Left ventricle myocardium inferior (tissue), 1 donor: ENCODE results near the gene DIMT1. TPM values are rescaled to one million over a fixed set of nuclear protein-coding genes. Genes with fewer than 3 reads are reported as not detected.

ENCODE experiments used
- DNase-seq: peaks from one replicate; pipeline ENCODE4 v3.0.0-alpha.2; 2020
- H3K27ac ChIP-seq: fragments of 200-600 bp; replicated peaks from 2 replicates; pipeline ENCODE4 v1.8.0; 2021
- H3K27me3 ChIP-seq: fragments of 200-600 bp; 2 replicates; pipeline ENCODE4 v1.8.0; 2021; ENCODE audit warnings: low read depth
- H3K36me3 ChIP-seq: fragments of 200-600 bp; 2 replicates; pipeline ENCODE4 v1.8.0; 2021
- H3K4me1 ChIP-seq: fragments of 200-600 bp; 2 replicates; pipeline ENCODE4 v1.8.0; 2021
- H3K4me3 ChIP-seq: fragments of 200-600 bp; 2 replicates; pipeline ENCODE4 v1.8.0; 2021; ENCODE audit warnings: mild to moderate bottlenecking, moderate library complexity
- H3K9me3 ChIP-seq: fragments of 200-600 bp; replicated peaks from 2 replicates; pipeline ENCODE4 v1.8.0; 2021
- CTCF ChIP-seq: fragments of 200-600 bp; IDR thresholded peaks from 2 replicates; pipeline ENCODE4 v1.8.0; 2021; ENCODE audit warnings: antibody characterized with exemption, mild to moderate bottlenecking, borderline replicate concordance
- intact Hi-C: fragments of 100-400 bp; cut with micrococcal nuclease; formaldehyde crosslinking; loops from one replicate; pipeline ENCODE4 v1.11.0; 2022
- long read RNA-seq: library from polyadenylated mRNA; unstranded; transcript quantifications from one replicate; pipeline ENCODE4 v2.0.0, GENCODE V29; 2021
- total RNA-seq: library from RNA; stranded (reverse); fragmentation: NEBNext Ultra II Directional; extraction: Animal tissue kit (Norgen Biotek cat#: 25700); gene quantifications from one replicate; pipeline ENCODE4 v1.2.1, GENCODE V29; 2021
- donor health status: DM: no; HTN: yes; CAD: no; lungs with severe emphysema.

DIMT1 gene
- total RNA-seq: 16.9 TPM
- long read RNA-seq, transcript DIMT1-201 (12 exons, 2,859 nt): major isoform, 20 of 27 reads
- long read RNA-seq, partial matches to known transcripts: 1 of 27 reads
- long read RNA-seq, other reads (novel, unspliced or antisense): 5 of 27 reads

GRCh38 chr5:62403411-62404250 lies at the start of gene DIMT1:
Gene DIMT1 (minus strand): TSS chr5:62403905. CDS start chr5:62403772, 133 bp downstream.
- H3K4me1 ChIP-seq: peaks cover 21% of the 10 kb centered on the region
- H3K4me3 ChIP-seq: peak within 1 kb of the TSS; percentile 84
- TF ChIP-seq CTCF: no peak
- peaks cover 28% of the 10 kb centered on the region for H3K36me3 ChIP-seq
- intact Hi-C loops: no loop called here
- H3K27ac ChIP-seq: peak within 1 kb of the TSS; percentile 96
- H3K27me3 ChIP-seq: no peaks in the 10 kb centered on the region
- H3K9me3 ChIP-seq: no peaks in the 10 kb centered on the region
- peak; percentile 95 for DNase-seq

- no peak for TF ChIP-seq CTCF
- Histone ChIP-seq H3K36me3 (peaks cover 53% of the 10 kb centered on the region), H3K9me3 (no peaks in the 10 kb centered on the region), H3K27me3 (no peaks in the 10 kb centered on the region), H3K27ac (no peak overlapping the region), H3K4me3 (no peak overlapping the region), H3K4me1 (no peaks in the 10 kb centered on the region)
- intact Hi-C loops: no loop called here
- DNase-seq: no peak
These were observed 46.6 kb upstream of the DIMT1 start for GRCh38 chr5:62450259-62450658.

- intact Hi-C loops: no loop called here
- no peak for TF ChIP-seq CTCF
- Histone ChIP-seq H3K36me3 (peaks cover 45% of the 10 kb centered on the region), H3K9me3 (no peaks in the 10 kb centered on the region), H3K27ac (no peak overlapping the region), H3K4me3 (no peak overlapping the region), H3K27me3 (no peaks in the 10 kb centered on the region), H3K4me1 (no peaks in the 10 kb centered on the region)
- no peak for DNase-seq
These were observed 44.8 kb upstream of the DIMT1 start for GRCh38 chr5:62448528-62448927.

GRCh38 chr5:62432621-62433064 lies 28.9 kb upstream of the DIMT1 start:
- H3K36me3 ChIP-seq: no peaks in the 10 kb centered on the region
- no peak for DNase-seq
- no peaks in the 10 kb centered on the region for H3K27me3 ChIP-seq
- H3K27ac ChIP-seq: peak overlapping the region; percentile 88
- intact Hi-C loops: no loop called here
- peak overlapping the region; percentile 50 for H3K4me3 ChIP-seq
- H3K4me1 ChIP-seq: peaks cover 44% of the 10 kb centered on the region
- TF ChIP-seq CTCF: no peak
- H3K9me3 ChIP-seq: no peaks in the 10 kb centered on the region

GRCh38 chr5:62431735-62432620 lies 28.3 kb upstream of the DIMT1 start:
- Histone ChIP-seq H3K27ac (peak overlapping the region; percentile 88), H3K9me3 (no peaks in the 10 kb centered on the region), H3K27me3 (no peaks in the 10 kb centered on the region), H3K4me1 (peaks cover 44% of the 10 kb centered on the region), H3K4me3 (peak overlapping the region; percentile 50), H3K36me3 (no peaks in the 10 kb centered on the region)
- intact Hi-C loops: no loop called here
- TF ChIP-seq CTCF: no peak
- no peak for DNase-seq
